ENCODE results near the gene SMARCA5.
"Not testable (repeated sequence)": the region's sequence is repeated elsewhere in the genome, so short reads cannot be mapped to it uniquely, and the experiment has no call there.

SMARCA5 gene

GRCh38 chr4:143502231-143502630 is 11.3 kb upstream of the SMARCA5 start:
- Histone ChIP-seq H3K27ac (ENCODE audit: low read depth, low read length) (no peak overlapping the region), H3K9ac (ENCODE audit: low read depth in 1 of 2, low read length in 2 of 2) (no peak overlapping the region), H3K27me3 (ENCODE audit: control insufficient read depth in 1 of 2, insufficient read depth in 2 of 2, low read length in 2 of 2) (no peaks in the 10 kb centered on the region), H3K36me3 (ENCODE audit: control insufficient read depth in 1 of 2, insufficient read depth in 2 of 2, low read length in 2 of 2) (no peaks in the 10 kb centered on the region), H3K4me3 (ENCODE audit: low read depth in 1 of 2, low read length in 2 of 2) (no peak overlapping the region), H3K9me3 (ENCODE audit: control insufficient read depth in 1 of 2, low read length in 2 of 2) (no peaks in the 10 kb centered on the region), H3K4me1 (ENCODE audit: control insufficient read depth in 1 of 2, insufficient read depth in 2 of 2, low read length in 2 of 2) (no peaks in the 10 kb centered on the region)

- Histone ChIP-seq H3K4me1 (ENCODE audit: control insufficient read depth in 1 of 2, insufficient read depth in 2 of 2, low read length in 2 of 2) (no peaks in the 10 kb centered on the region), H3K36me3 (ENCODE audit: control insufficient read depth in 1 of 2, insufficient read depth in 2 of 2, low read length in 2 of 2) (no peaks in the 10 kb centered on the region), H3K4me3 (ENCODE audit: low read depth in 1 of 2, low read length in 2 of 2) (no peak overlapping the region), H3K9me3 (ENCODE audit: control insufficient read depth in 1 of 2, low read length in 2 of 2) (no peaks in the 10 kb centered on the region), H3K27me3 (ENCODE audit: control insufficient read depth in 1 of 2, insufficient read depth in 2 of 2, low read length in 2 of 2) (no peaks in the 10 kb centered on the region), H3K9ac (ENCODE audit: low read depth in 1 of 2, low read length in 2 of 2) (no peak overlapping the region), H3K27ac (ENCODE audit: low read depth, low read length) (no peak overlapping the region)
Observed at GRCh38 chr4:143506031-143506430, 7.5 kb upstream of the SMARCA5 start.

- no peak overlapping the region for H3K9ac ChIP-seq (ENCODE audit: low read depth in 1 of 2, low read length in 2 of 2)
- no peaks in the 10 kb centered on the region for H3K27me3 ChIP-seq (ENCODE audit: control insufficient read depth in 1 of 2, insufficient read depth in 2 of 2, low read length in 2 of 2)
- no peaks in the 10 kb centered on the region for H3K9me3 ChIP-seq (ENCODE audit: control insufficient read depth in 1 of 2, low read length in 2 of 2)
- no peaks in the 10 kb centered on the region for H3K36me3 ChIP-seq (ENCODE audit: control insufficient read depth in 1 of 2, insufficient read depth in 2 of 2, low read length in 2 of 2)
- H3K4me3 ChIP-seq (ENCODE audit: low read depth in 1 of 2, low read length in 2 of 2): no peak overlapping the region
- no peak overlapping the region for H3K27ac ChIP-seq (ENCODE audit: low read depth, low read length)
- peaks cover 15 to 20% of the 10 kb centered on the region in 2 donors for H3K4me1 ChIP-seq (ENCODE audit: control insufficient read depth in 1 of 2, insufficient read depth in 2 of 2, low read length in 2 of 2)
Observed at GRCh38 chr4:143511906-143512305, 1.6 kb upstream of the SMARCA5 start.

GRCh38 chr4:143512978-143513313 is 556 bp upstream of the SMARCA5 start:
- H3K27ac ChIP-seq (ENCODE audit: low read depth, low read length): peak overlapping the region; percentile 99
- peaks cover 0 to 6% of the 10 kb centered on the region in 2 donors for H3K36me3 ChIP-seq (ENCODE audit: control insufficient read depth in 1 of 2, insufficient read depth in 2 of 2, low read length in 2 of 2)
- no peaks in the 10 kb centered on the region for H3K27me3 ChIP-seq (ENCODE audit: control insufficient read depth in 1 of 2, insufficient read depth in 2 of 2, low read length in 2 of 2)
- peak overlapping the region; percentile 94 to 97 for H3K9ac ChIP-seq (ENCODE audit: low read depth in 1 of 2, low read length in 2 of 2)
- H3K9me3 ChIP-seq (ENCODE audit: control insufficient read depth in 1 of 2, low read length in 2 of 2): no peaks in the 10 kb centered on the region
- H3K4me1 ChIP-seq (ENCODE audit: control insufficient read depth in 1 of 2, insufficient read depth in 2 of 2, low read length in 2 of 2): peaks cover 15 to 20% of the 10 kb centered on the region in 2 donors
- H3K4me3 ChIP-seq (ENCODE audit: low read depth in 1 of 2, low read length in 2 of 2): peak overlapping the region; percentile 85 to 97

- Histone ChIP-seq H3K9ac (ENCODE audit: low read depth in 1 of 2, low read length in 2 of 2) (peak overlapping the region; percentile 94 to 97), H3K4me1 (ENCODE audit: control insufficient read depth in 1 of 2, insufficient read depth in 2 of 2, low read length in 2 of 2) (peaks cover 15 to 20% of the 10 kb centered on the region in 2 donors), H3K36me3 (ENCODE audit: control insufficient read depth in 1 of 2, insufficient read depth in 2 of 2, low read length in 2 of 2) (peaks cover 2 to 15% of the 10 kb centered on the region in 2 donors), H3K27ac (ENCODE audit: low read depth, low read length) (peak overlapping the region; percentile 99), H3K27me3 (ENCODE audit: control insufficient read depth in 1 of 2, insufficient read depth in 2 of 2, low read length in 2 of 2) (no peaks in the 10 kb centered on the region), H3K9me3 (ENCODE audit: control insufficient read depth in 1 of 2, low read length in 2 of 2) (no peaks in the 10 kb centered on the region), H3K4me3 (ENCODE audit: low read depth in 1 of 2, low read length in 2 of 2) (peak overlapping the region; percentile 85 to 97)
Observed at GRCh38 chr4:143514169-143514495, 630 bp downstream of the SMARCA5 start.

- Histone ChIP-seq H3K36me3 (ENCODE audit: control insufficient read depth in 1 of 2, insufficient read depth in 2 of 2, low read length in 2 of 2) (peaks cover 5 to 18% of the 10 kb centered on the region in 2 donors), H3K4me3 (ENCODE audit: low read depth in 1 of 2, low read length in 2 of 2) (peak overlapping the region; percentile 85 to 97), H3K27ac (ENCODE audit: low read depth, low read length) (peak overlapping the region; percentile 99), H3K9me3 (ENCODE audit: control insufficient read depth in 1 of 2, low read length in 2 of 2) (no peaks in the 10 kb centered on the region), H3K27me3 (ENCODE audit: control insufficient read depth in 1 of 2, insufficient read depth in 2 of 2, low read length in 2 of 2) (no peaks in the 10 kb centered on the region), H3K9ac (ENCODE audit: low read depth in 1 of 2, low read length in 2 of 2) (peak overlapping the region; percentile 94 to 97), H3K4me1 (ENCODE audit: control insufficient read depth in 1 of 2, insufficient read depth in 2 of 2, low read length in 2 of 2) (peaks cover 15 to 20% of the 10 kb centered on the region in 2 donors)
Observed at GRCh38 chr4:143514497-143514896, 995 bp downstream of the SMARCA5 start.

GRCh38 chr4:143514901-143515300 is 1.4 kb downstream of the SMARCA5 start:
- no peak overlapping the region for H3K27ac ChIP-seq (ENCODE audit: low read depth, low read length)
- no peaks in the 10 kb centered on the region for H3K27me3 ChIP-seq (ENCODE audit: control insufficient read depth in 1 of 2, insufficient read depth in 2 of 2, low read length in 2 of 2)
- H3K4me3 ChIP-seq (ENCODE audit: low read depth in 1 of 2, low read length in 2 of 2): peak overlapping the region; percentile 85 to 97
- peak overlapping the region; percentile 94 to 97 for H3K9ac ChIP-seq (ENCODE audit: low read depth in 1 of 2, low read length in 2 of 2)
- no peaks in the 10 kb centered on the region for H3K9me3 ChIP-seq (ENCODE audit: control insufficient read depth in 1 of 2, low read length in 2 of 2)
- peaks cover 6 to 22% of the 10 kb centered on the region in 2 donors for H3K36me3 ChIP-seq (ENCODE audit: control insufficient read depth in 1 of 2, insufficient read depth in 2 of 2, low read length in 2 of 2)
- H3K4me1 ChIP-seq (ENCODE audit: control insufficient read depth in 1 of 2, insufficient read depth in 2 of 2, low read length in 2 of 2): peaks cover 15 to 20% of the 10 kb centered on the region in 2 donors

- Histone ChIP-seq H3K27me3 (ENCODE audit: control insufficient read depth in 1 of 2, insufficient read depth in 2 of 2, low read length in 2 of 2) (no peaks in the 10 kb centered on the region), H3K4me1 (ENCODE audit: control insufficient read depth in 1 of 2, insufficient read depth in 2 of 2, low read length in 2 of 2) (peaks cover 15 to 20% of the 10 kb centered on the region in 2 donors), H3K9me3 (ENCODE audit: control insufficient read depth in 1 of 2, low read length in 2 of 2) (no peaks in the 10 kb centered on the region), H3K27ac (ENCODE audit: low read depth, low read length) (no peak overlapping the region), H3K9ac (ENCODE audit: low read depth in 1 of 2, low read length in 2 of 2) (no peak overlapping the region), H3K36me3 (ENCODE audit: control insufficient read depth in 1 of 2, insufficient read depth in 2 of 2, low read length in 2 of 2) (peaks cover 6 to 22% of the 10 kb centered on the region in 2 donors), H3K4me3 (ENCODE audit: low read depth in 1 of 2, low read length in 2 of 2) (peak overlapping the region; percentile 85 to 97)
Observed at GRCh38 chr4:143515905-143516304, 2.4 kb downstream of the SMARCA5 start.

GRCh38 chr4:143517764-143518163 is 4.3 kb downstream of the SMARCA5 start:
- H3K36me3 ChIP-seq (ENCODE audit: control insufficient read depth in 1 of 2, insufficient read depth in 2 of 2, low read length in 2 of 2): peaks cover 9 to 39% of the 10 kb centered on the region in 2 donors

GRCh38 chr4:143524211-143524610 is 10.7 kb downstream of the SMARCA5 start:
- Histone ChIP-seq H3K9me3 (ENCODE audit: control insufficient read depth in 1 of 2, low read length in 2 of 2) (no peaks in the 10 kb centered on the region), H3K27me3 (ENCODE audit: control insufficient read depth in 1 of 2, insufficient read depth in 2 of 2, low read length in 2 of 2) (no peaks in the 10 kb centered on the region), H3K36me3 (ENCODE audit: control insufficient read depth in 1 of 2, insufficient read depth in 2 of 2, low read length in 2 of 2) (peaks cover 30 to 67% of the 10 kb centered on the region in 2 donors), H3K9ac (ENCODE audit: low read depth in 1 of 2, low read length in 2 of 2) (no peak overlapping the region), H3K4me3 (ENCODE audit: low read depth in 1 of 2, low read length in 2 of 2) (no peak overlapping the region), H3K27ac (ENCODE audit: low read depth, low read length) (no peak overlapping the region), H3K4me1 (ENCODE audit: control insufficient read depth in 1 of 2, insufficient read depth in 2 of 2, low read length in 2 of 2) (no peaks in the 10 kb centered on the region)

More at GRCh38 chr4:143517764-143518163, 4.3 kb downstream of the SMARCA5 start:
- Histone ChIP-seq H3K27ac (ENCODE audit: low read depth, low read length) (no peak overlapping the region), H3K9me3 (ENCODE audit: control insufficient read depth in 1 of 2, low read length in 2 of 2) (no peaks in the 10 kb centered on the region), H3K27me3 (ENCODE audit: control insufficient read depth in 1 of 2, insufficient read depth in 2 of 2, low read length in 2 of 2) (no peaks in the 10 kb centered on the region), H3K4me3 (ENCODE audit: low read depth in 1 of 2, low read length in 2 of 2) (no peak overlapping the region), H3K9ac (ENCODE audit: low read depth in 1 of 2, low read length in 2 of 2) (no peak overlapping the region), H3K4me1 (ENCODE audit: control insufficient read depth in 1 of 2, insufficient read depth in 2 of 2, low read length in 2 of 2) (peaks cover 15 to 18% of the 10 kb centered on the region in 2 donors)

GRCh38 chr4:143528046-143528445 is 14.5 kb downstream of the SMARCA5 start:
- not testable (repeated sequence) for H3K9ac ChIP-seq (ENCODE audit: low read depth in 1 of 2, low read length in 2 of 2); H3K4me1 ChIP-seq (ENCODE audit: control insufficient read depth in 1 of 2, insufficient read depth in 2 of 2, low read length in 2 of 2); H3K27ac ChIP-seq (ENCODE audit: low read depth, low read length); H3K27me3 ChIP-seq (ENCODE audit: control insufficient read depth in 1 of 2, insufficient read depth in 2 of 2, low read length in 2 of 2); H3K9me3 ChIP-seq (ENCODE audit: control insufficient read depth in 1 of 2, low read length in 2 of 2); H3K4me3 ChIP-seq (ENCODE audit: low read depth in 1 of 2, low read length in 2 of 2)
- peaks cover 43 to 77% of the 10 kb centered on the region in 2 donors for H3K36me3 ChIP-seq (ENCODE audit: control insufficient read depth in 1 of 2, insufficient read depth in 2 of 2, low read length in 2 of 2)
